GM19328 (cell line): ENCODE data around the gene UNC5C.

Experiments used
- ATAC-seq: cut with Tn5 transposase; IDR thresholded peaks from one replicate; pipeline ENCODE4 v1.9.1; 2021; ENCODE audit warnings: mild to moderate bottlenecking, moderate library complexity; ENCODE audit not compliant: unreplicated experiment

Gene UNC5C

DNA sequence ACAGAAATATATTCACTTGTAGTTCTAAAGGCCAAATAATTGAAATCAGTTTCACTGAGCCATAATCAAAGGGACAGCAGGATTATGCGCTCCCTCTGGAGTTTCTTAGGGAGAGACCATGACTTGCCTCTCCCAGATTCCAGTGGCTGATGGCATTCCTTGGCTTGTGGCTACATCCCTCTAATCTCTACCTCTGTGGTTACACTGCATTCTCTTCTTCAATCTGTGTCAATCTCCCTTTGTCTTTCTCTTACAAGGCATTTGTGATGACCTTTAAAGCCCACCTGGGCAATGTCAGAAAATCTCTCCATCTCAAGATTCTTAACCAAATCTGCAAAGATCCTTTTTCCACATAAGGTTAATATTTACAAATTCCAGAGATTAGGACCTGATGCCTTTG is 260.2 kb downstream of the UNC5C start:
- ATAC-seq, result no peak

DNA sequence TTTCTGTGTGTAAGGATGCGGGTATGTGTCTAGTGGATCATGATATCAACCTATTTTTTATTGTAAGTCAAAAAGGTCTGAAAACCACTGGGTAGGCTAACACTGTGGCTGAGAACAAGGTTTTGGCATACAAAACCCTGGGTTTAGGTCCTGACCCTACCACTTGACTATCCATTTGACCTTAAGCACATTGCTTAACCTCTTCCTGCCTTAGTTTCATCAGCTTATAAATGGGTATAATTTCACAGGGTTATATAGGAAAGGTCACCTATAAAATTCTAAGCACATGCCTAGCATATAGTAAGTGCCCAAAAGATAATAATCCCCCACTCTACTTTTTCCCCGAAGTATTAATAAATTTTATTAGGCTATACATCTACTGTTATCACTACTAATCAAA is 263.0 kb downstream of the UNC5C start:
- no peak for ATAC-seq

DNA sequence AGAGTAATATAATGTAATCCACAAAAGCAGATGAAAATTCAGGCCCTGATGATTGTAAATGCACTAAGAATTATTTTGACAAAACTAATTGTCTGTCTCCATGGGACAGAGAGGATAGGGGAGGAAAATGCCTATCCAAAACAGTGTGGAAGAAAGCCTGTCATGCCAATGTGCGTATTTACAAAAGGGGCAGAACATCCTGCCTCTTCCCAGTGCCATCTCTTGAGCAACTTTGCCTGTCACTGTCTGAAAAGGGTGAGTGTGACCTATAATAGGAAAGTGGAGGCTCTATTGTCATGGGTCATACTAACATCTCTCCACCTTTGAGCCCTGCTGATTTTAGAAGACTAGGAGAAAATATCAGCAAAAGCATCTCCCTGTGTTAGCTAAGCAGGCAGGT is 264.1 kb downstream of the UNC5C start:
- no peak for ATAC-seq

DNA sequence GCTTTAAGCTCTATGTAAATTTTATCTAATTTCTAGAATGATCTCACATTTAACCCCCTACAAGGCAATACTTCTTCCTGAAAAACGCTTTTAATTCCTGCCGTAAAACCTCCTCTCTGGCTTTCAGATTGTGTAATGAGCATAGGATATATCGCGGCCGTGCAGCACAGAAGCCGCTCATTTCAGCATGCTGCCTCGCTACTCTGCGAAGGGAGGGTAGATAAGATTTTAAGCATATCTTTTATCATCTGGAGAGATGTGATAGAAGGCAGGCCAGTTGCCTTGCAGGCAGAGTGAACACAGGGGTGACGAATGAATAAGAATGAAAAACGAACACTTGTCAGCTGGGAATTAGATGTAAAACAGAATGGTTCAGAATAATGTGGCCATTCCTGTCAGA is 265.5 kb downstream of the UNC5C start:
- ATAC-seq, result no peak

DNA sequence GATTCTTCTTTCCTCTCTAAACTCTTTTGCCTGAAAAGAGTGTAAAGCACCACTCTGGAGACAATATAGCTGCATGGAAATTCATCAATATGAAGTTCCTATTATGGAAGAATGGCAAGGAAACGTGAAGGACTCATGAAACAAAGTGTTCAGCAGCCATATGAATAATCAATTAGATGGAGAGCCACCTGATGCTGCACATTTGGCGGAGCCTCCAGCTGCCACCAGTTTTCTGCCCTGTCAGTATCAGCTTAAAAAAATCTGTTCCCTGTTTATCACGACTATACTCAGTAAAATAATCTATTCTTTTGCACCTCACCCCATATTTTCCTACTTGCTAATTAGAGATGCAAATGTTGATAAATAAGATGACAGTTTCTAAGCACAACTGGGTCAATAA is 276.0 kb downstream of the UNC5C start:
- no peak for ATAC-seq

DNA sequence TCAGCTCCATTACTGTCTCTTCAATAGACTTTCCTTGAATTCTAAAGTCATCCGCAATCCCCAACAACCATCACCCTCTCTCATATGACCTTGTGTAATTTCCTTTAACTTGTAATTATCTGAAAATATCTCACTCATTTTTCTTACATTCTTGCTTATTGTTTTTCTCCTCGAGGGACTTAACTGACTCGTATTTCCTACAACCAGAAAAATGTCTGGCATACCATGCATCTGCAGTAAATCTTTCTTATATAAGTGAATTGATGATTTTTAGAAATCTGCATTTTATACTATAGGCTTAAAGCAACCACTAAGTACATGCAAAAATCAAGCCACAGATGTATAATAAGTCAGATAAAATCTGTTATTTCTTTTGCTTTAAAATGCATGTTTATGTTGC is 276.7 kb downstream of the UNC5C start:
- no peak for ATAC-seq

DNA sequence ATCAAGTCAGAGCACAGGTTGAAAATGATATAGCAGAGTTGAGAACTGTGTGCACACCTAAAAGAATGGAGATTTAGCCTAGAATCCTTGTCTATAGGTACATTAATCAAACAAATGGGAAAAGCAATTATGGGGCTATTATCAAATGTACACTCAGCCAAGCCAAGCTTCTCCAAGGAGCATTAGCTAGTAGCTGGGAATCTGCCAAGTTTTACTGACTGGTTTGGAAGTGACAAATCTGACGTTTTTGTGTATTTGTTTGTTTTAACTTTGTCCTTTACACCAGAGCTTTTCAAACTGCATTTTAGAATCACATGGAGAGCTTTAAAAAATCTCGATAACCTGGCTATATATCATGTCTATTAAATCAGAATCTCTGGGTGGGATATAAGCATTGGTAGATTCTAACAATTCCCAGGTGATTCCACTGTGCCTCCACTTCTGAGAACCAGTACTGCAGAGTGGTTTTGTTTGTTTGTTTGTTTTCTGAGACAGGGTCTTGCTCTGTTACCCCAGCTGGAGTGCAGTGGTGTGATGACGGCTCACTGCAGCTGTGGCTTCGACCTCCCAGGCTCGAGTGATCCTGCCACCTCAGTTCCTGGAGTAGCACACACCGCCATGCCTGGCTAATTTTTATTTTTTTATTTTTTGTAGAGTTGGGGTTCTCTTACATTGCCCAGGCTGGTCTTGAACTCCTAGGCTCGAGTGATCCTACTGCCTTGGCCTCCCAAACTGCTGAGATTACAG is 279.8 kb downstream of the UNC5C start:
- ATAC-seq, result no peak

DNA sequence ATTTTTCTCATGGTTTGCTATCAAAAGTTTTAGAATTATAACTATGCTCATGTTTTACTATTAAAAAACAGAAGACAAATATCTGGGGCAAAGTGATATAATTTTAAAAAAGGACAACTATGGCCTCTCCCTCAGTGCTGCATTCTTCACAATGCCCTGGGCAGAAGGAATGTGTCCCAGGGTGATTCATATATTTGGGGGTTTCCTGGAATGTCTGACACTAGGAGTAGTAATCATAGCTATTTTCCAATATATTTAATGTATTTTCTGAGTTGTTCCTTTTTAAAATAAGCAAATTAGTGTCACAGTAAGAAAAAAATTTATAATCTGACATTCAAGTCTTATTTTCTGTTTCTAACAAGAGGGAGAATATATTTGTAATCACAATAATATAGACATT is 281.7 kb downstream of the UNC5C start:
- no peak for ATAC-seq

DNA sequence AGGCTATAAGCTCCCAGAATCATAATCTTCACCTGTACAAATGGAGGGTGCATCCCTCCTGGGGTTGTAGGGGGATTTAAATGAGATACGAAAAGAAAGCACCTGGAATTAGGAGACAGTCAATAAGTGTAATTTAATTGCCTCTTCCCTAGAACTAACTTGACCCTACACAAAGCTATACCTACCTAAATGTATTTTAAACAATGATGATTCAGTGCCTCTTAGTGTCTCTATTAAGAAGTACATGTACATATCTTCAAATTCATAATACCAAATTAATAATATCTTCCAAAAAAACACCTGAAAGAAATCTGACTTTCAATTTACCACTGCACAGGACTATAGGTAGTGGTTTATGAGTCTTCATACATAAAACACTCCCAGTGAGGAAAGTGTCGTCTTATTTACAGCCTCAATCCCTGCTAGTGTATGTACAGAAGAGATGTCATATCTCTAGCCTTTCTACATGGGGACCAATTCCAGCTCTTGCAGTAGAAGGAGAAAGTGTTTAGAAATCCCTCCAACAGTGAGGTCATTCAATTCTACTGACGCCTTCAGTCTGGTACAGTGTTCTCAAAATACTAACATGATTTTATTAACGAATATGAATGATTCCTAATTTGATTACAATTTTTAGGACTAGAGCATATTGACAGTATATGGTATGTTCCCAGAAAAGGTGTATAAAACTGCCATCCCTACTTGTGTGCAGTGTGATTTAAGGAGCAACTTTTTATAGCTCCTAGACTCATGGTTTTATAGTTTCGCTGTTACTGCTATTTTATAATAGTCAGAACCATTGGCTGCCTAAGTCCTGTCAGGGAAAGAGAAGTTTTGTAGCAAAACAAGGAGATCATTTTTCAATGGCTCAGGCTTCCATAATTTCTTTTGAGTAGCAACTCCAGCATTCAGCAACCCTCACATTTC is 282.7 kb downstream of the UNC5C start:
- no peak for ATAC-seq

DNA sequence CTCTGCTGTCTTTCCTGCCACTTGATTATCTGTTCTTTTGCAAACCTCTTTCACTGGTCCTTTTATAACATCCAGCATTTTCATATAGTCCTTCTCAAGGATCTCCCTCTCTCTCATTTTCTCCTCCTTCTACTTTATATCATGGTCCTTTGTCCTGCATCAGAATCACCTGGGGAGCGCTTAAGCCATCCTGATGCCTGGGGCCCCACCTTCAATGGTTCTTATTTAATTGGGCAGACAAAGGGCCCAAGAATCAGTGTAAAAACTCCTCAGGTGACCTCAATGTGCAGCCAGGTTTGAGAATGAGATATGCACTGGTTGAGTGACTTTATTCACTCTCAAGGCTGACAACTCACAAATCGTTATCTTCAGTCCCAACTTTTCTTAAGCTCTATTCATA is 283.9 kb downstream of the UNC5C start:
- ATAC-seq, result no peak

DNA sequence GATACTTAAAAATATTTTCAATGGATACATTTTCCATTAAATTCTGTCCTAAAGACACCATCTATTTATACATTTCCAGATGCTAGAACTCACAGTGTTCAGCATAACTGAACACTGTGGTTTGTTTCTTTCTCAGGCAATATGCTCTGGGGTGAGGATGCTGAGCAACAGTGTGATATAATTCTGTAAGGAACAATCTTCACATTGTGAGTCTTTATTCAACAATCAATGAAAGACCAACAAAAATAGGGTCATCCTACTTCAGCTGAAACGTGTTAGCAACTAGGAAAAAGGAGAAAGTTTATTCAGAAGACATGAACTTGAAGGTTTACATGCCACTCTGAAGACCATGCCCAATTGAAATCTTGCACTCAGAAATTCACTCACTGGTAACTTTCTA is 284.8 kb downstream of the UNC5C start:
- no peak for ATAC-seq

DNA sequence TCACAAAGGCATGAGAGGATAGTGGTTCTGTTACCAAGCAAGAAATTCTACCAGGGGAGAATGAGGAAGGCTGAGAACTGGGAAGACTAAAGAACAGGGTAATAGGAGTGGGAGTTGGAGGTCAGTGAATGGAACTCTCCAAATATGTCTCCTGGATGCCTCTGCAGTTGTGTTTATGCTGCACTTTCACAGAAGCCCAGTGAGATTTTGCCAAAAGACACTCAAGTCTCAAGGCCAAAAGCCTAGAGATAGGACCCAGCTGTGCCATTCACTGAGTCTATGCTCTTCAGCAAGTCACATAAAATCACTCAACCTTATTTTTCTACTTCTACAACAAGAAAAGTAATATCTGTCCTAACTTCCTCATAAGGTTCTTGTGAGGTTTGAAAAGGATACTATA is 285.4 kb downstream of the UNC5C start:
- ATAC-seq, result no peak

DNA sequence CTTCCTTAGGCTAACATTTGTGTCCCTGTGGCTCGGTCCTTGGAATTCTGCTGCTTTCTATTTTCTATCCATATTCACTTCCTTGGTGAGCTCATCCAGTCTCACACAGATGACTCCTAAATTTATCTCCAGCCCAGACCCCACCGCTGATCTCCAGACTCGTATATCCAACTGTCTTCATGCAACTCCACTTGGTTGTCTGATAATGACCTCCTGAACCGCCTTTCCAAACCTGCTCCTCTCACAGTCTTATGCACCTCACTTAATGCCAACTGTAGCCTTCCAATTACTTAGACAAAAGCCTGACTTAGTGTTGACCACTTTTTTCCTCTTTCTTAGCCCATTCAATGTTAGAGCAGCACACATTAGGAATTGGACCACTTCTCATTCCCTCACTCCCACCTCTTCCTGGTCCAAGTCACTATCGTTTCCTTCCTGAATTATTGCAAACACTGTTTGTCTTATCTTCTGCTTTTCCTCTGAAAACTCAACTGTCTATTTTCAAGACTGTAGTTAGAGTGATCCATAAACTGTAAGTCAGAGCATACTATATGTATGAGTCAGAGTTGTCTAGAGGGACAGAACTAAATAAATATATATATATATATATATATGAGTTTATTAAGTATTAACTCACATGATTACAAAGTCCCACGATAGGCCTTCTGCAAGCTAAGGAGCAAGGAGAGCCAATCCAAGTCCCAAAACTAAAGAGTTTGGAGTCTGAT is 292.5 kb downstream of the UNC5C start:
- ATAC-seq, result no peak

DNA sequence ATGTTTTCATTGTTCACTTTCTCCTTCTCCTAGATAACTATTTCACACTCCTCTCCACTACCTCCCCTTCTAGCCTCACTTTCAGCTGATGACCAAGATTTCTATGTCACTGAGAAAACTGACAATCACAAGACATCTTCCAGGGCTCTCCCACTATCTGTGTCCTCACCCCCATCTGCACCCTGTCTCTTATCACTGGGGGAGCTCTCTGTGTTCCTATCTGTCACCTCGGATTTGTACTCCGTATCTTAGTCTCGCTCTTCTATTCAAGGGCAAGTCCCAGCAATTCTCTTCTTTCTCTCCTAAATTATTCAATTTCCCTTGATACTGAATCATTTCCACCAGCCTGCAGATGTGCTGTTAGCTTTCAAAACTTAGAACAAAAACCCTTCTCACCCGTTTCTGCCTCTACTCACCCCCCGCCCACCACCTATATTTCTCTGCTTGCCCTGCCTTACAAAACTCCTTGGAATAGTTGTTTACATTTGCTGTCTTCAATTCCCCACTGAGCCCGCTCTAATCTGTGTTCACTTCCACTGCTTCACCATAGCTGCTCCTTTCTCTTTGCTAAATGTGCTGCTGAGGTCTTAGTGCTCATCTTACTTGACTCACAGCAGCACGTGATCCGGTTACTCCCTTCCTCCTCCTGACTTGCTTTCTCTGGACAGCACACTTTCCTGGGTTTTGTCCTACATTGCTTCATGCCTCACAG is 293.2 kb downstream of the UNC5C start:
- ATAC-seq, result no peak

DNA sequence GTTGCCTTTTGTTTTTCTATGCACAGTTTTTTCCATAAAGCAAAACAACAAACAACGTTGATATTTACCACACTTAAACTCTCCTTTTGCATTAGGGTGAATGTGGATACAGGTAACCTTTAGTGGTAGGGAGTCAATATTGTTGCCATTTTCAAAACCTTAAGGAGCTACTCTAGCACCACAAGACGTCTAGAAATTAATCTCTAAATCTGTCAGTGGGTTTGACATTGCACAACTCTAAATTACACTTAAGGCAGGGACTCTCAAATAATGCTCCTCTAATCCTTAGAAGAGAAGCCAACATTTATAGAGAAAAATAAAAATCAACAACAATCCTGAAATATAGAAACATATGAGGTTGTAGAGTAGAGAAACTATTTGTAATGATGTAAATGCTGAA is 297.2 kb downstream of the UNC5C start:
- ATAC-seq, result no peak

DNA sequence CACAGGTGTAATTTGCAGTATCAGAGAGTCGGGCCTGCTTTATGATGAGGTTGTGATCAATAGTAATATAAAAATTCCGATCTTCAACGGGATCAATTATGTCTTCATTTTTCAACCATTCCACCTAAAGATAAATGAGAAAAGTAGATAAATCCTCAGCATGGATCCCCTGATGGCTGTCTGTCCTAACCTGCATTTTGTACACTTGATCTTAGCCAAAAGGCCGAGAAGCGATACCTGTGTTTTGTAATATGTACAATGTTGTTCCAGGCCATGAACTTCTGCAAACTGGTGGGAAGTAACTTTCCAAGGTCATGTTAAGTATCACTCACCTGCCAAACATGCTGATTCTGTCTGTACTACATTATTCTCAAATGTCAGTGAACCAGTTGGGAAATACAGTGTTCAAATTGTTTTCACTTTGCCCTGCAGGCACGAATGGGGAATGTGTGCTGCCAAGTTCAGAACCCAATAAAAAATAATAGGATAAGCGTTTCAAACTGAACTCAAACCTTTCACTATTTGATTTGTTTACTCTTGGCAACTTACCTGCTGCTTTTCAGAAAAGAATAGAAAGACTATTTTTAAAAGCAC is 298.1 kb downstream of the UNC5C start:
- ATAC-seq, result no peak

DNA sequence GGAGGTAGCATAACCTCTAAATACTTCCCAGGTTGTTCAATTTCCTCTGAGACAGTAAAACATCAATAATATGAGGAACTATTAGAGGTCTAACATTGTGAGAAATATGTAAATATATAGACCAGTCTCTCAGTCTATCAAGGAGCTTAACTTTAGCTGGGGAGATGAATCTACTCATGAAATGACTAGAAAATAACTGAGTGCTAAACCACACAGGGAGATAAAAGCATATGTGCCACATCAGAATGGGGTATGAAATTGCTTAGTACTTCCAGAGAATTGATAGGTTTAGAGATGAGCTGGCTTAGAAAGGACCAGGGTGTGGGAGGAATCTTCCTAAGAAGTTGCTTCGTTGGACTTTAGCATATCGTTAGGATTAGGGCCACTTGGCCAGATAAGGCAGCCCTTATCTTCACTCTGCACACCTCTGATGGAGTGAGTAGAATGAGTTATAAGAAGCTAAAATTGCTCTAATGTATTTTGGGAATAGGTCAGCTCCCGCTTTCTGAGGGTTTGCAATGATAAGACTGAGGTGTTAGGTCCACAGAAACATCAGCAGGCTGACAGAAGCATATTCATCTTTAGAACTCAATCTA is 299.2 kb downstream of the UNC5C start:
- no peak for ATAC-seq

DNA sequence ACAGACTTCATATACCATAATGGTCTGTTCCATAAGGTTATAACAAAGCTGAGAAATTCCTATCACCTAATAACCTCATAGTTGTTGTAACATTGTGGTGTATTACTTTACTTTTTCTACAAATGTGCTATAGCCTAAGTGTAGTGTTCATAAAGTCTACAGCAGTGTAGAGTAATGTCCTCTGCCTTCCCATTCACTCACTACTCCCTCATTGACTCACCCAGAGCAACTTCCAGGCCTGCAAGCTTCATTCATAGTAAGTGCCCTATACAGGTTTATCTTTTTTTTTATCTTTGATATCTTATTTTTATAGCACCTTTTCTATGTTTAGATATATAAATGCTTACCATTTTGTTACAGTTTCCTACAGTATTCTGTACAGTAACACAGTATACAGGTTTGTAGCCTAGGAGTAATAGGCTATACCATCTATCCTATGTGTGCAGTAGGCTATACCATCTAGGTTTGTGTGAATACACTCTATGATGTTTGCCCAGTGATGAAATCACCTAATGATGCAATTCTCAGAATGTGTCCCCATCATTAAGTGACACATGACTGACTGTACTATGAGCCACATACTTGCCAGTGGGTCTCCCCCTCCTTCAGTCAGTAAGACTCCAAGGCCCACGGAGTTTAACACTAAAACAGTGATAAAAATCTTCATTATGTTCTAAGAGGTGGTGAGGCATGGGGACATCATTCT is 299.9 kb downstream of the UNC5C start:
- no peak for ATAC-seq

DNA sequence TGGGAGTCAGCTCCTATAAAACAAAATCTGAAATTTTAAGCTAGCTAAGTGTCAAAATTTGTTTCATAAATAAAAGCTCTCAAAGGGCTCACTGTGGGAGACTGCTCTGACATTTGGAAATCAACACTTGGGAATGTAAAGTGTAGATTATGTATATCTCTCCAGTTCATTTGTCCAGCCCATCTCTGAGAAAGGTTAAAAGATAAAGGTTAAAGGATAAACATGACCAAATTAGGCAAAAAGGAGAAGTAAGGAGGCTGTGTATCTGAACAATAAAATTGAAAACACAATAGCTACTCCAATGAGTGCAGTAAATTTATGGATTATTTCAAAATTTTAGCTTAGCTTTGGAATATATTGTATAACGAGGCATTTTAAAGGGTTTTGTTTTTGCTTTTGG is 304.9 kb downstream of the UNC5C start:
- ATAC-seq, result no peak

DNA sequence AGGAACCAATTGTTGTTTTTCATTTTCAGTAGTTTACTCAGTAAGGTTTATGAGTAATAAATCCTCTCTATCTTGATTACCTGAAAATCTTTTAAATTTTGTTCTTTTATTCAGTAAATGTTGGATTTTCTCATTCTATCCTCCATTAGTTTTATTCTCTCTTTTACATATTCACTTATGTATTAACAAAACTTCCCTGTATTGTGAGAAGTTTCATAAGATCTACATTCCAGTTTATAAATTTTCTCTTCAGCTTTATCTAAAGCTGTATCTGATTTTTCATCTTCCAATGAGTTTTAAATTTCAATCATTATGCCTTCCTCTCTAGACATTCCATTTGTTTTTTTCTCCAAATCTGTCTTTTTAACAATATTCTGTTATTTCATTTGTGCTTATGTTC is 310.2 kb downstream of the UNC5C start:
- ATAC-seq, result no peak
